Measurements from ENCODE around the gene GDPD5.

- TF ChIP-seq CTCF (conservative IDR thresholded peaks at IDR 0.05; ENCODE audit: low read length) (no peak), EZH2phosphoT487 (IDR thresholded peaks at IDR 0.05; ENCODE audit: borderline replicate concordance, low read depth, low read length) (no peak)
Observed at GRCh38 chr11:75516140-75516539, 9.6 kb downstream of the GDPD5 start.
